BJ (cell line): ENCODE results near the gene DNAJC17. TPM values are rescaled to one million over a fixed set of nuclear protein-coding genes. Genes with fewer than 3 reads are reported as not detected.

Experiments used
- CTCF ChIA-PET: fragments of 350-600 bp; formaldehyde crosslinking; extraction: SDS; loops from one replicate; lab custom pipeline; 2021; ENCODE audit warnings: antibody characterized with exemption, inconsistent platforms; lab: Yijun Ruan, JAX
- POLR2A ChIA-PET: fragments of 300-600 bp; sonication (Branson Sonifier 250); formaldehyde crosslinking; extraction: SDS; loops from one replicate; lab custom pipeline; 2021; ENCODE audit warnings: antibody characterized with exemption; lab: Charles Lee
- DNase-seq: peaks from one replicate; pipeline ENCODE4 v3.0.0-alpha.2; 2011; ENCODE audit warnings: low read depth
- H3K27me3 ChIP-seq: 2 replicates; pipeline ENCODE4 v1.6.0; 2011; ENCODE audit warnings: low read length; ENCODE audit not compliant: control insufficient read depth, insufficient read depth
- H3K36me3 ChIP-seq: 2 replicates; pipeline ENCODE4 v1.5.1; 2011; ENCODE audit warnings: low read length; ENCODE audit not compliant: control insufficient read depth, insufficient read depth
- H3K4me3 ChIP-seq: 2 replicates; pipeline ENCODE4 v1.5.1; 2011; ENCODE audit warnings: low read depth, mild to moderate bottlenecking, control low read depth, low read length
- polyA plus RNA-seq: library from polyadenylated mRNA; depleted of rRNA; stranded (reverse); fragments of >200 nt; gene quantifications from 2 replicates; pipeline ENCODE4 v1.2.3, GENCODE V29; 2011
- TF ChIP-seq, protein P1 (sequence below): IDR thresholded peaks from 2 replicates; pipeline ENCODE4 v1.5.1; 2011; ENCODE audit warnings: low read depth, mild to moderate bottlenecking, control low read depth, inconsistent platforms, low read length, moderate library complexity; ENCODE audit not compliant: insufficient read depth

DNAJC17 gene
- polyA plus RNA-seq, 1 experiment = 37.1 TPM

GRCh38 chr15:40744815-40745152, 62.5 kb downstream of the DNAJC17 start:
- no peaks in the 10 kb centered on the region for H3K27me3 ChIP-seq
- no peak for DNase-seq
- peaks cover 9% of the 10 kb centered on the region for H3K36me3 ChIP-seq
- no peak overlapping the region for H3K4me3 ChIP-seq
- TF ChIP-seq, protein P1, sequence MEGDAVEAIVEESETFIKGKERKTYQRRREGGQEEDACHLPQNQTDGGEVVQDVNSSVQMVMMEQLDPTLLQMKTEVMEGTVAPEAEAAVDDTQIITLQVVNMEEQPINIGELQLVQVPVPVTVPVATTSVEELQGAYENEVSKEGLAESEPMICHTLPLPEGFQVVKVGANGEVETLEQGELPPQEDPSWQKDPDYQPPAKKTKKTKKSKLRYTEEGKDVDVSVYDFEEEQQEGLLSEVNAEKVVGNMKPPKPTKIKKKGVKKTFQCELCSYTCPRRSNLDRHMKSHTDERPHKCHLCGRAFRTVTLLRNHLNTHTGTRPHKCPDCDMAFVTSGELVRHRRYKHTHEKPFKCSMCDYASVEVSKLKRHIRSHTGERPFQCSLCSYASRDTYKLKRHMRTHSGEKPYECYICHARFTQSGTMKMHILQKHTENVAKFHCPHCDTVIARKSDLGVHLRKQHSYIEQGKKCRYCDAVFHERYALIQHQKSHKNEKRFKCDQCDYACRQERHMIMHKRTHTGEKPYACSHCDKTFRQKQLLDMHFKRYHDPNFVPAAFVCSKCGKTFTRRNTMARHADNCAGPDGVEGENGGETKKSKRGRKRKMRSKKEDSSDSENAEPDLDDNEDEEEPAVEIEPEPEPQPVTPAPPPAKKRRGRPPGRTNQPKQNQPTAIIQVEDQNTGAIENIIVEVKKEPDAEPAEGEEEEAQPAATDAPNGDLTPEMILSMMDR = no peak
- POLR2A ChIA-PET = no interaction called here
- CTCF ChIA-PET = interaction anchor here (0.6 to 2.1 kb wide), 8 partner anchors 12 to 151 kb away, joined by 3 to 10 read pairs (median 4); partner anchors contain the start of gene VPS18

DNA sequence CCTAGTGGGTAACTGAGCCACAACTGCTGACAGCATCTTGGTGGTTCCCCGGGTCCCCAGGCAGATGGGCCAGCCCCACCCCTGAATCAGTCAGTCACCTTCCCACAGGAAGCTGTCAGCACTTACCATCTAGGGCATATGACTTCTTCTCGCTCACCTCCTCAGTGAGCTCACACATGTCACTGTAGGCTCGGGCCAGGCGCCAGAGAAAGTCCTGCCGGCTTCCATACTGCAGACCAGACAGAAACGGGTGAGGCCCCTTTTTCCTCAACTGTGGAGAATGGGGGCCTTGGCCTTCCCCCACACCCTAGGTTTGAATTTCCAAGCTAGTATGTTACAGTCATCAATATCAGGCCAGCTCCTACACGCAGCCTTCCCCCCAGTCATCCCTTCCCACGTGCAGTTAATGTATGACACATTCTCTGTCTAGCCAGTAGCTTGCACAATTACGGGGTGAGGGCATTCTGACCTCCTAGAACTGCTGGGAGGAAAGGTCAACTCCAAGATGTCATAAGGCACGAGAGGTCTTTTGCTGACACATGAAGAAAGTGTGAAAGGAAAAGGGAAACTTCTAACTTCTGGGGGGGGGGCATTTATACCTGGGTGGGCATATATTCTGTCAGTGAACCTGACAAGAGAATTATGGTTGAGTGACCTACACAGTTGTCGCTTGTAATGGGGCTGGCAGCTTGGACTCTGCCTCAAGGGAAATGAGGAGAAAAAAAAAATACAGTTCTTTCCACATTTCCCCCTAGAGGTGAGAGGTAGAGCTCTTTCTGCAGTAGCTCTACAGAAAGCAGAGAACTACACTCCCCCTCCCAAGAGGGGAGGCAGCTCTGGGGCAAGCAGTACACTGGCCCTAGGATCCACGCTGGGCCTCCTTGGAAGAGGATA, 63.1 kb downstream of the DNAJC17 start:
- DNase-seq = no peak
- ChIA-PET POLR2A (interaction anchor here (0.6 kb wide), 1 partner anchor 155 kb away, joined by 5 read pairs; no protein-coding TSS in a partner anchor), CTCF (interaction anchor here (0.6 to 2.1 kb wide), 13 partner anchors 9 to 151 kb away, joined by 3 to 10 read pairs (median 3); partner anchors contain the start of gene VPS18)
- no peak overlapping the region for H3K4me3 ChIP-seq
- TF ChIP-seq, protein P1 = no peak
- peaks cover 13% of the 10 kb centered on the region for H3K36me3 ChIP-seq
- H3K27me3 ChIP-seq = no peaks in the 10 kb centered on the region

DNA sequence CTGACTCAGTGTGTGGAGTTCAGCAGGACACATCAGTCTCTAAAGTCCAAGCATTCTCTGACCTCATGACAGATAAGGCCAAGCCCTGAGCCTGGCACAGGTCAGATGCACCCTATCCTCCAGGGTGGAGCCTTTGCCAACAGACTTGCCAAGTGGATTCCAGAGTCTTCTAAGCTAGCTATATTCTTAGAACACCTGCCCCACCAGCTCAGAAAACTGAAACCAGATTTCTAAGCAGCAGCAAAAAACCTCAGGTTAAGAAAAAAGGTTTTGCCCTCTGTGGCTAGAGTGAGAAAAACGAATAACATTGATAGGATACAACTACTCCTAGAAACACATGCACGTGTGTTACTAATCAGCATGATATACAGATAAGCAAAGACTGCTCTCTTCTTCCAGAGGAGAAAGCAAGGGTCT, 63.8 kb downstream of the DNAJC17 start:
- TF ChIP-seq, protein P1 = no peak
- ChIA-PET POLR2A (no interaction called here), CTCF (interaction anchor here (0.6 to 1.8 kb wide), 5 partner anchors 10 to 151 kb away, joined by 3 to 10 read pairs (median 4); partner anchors contain the start of gene VPS18)
- H3K36me3 ChIP-seq = peaks cover 13% of the 10 kb centered on the region
- H3K27me3 ChIP-seq = no peaks in the 10 kb centered on the region
- DNase-seq = no peak
- H3K4me3 ChIP-seq = no peak overlapping the region

- ChIA-PET POLR2A (no interaction called here), CTCF (interaction anchor here (1.7 kb wide), 1 partner anchor 10 kb away, joined by 4 read pairs; no protein-coding TSS in a partner anchor)
- TF ChIP-seq, protein P1 = no peak; the same call in 1 of the 2 replicates
- no peak overlapping the region for H3K4me3 ChIP-seq
- no peaks in the 10 kb centered on the region for H3K27me3 ChIP-seq
- no peak for DNase-seq
- peaks cover 20% of the 10 kb centered on the region for H3K36me3 ChIP-seq
Observed at GRCh38 chr15:40739854-40740253, 67.4 kb downstream of the DNAJC17 start.

- TF ChIP-seq, protein P1 = no peak
- Histone ChIP-seq H3K4me3 (no peak overlapping the region), H3K27me3 (no peaks in the 10 kb centered on the region), H3K36me3 (peaks cover 18% of the 10 kb centered on the region)
- DNase-seq = no peak
- ChIA-PET POLR2A (no interaction called here), CTCF (interaction anchor here (1.1 kb wide), 1 partner anchor 26 kb away, joined by 4 read pairs; no protein-coding TSS in a partner anchor)
Observed at GRCh38 chr15:40739047-40739446, 68.2 kb downstream of the DNAJC17 start.
